ENCODE data around the gene PRSS12. TPM values are rescaled to one million over a fixed set of nuclear protein-coding genes. Genes with fewer than 3 reads are reported as not detected.
"Not testable (repeated sequence)": the region's sequence is repeated elsewhere in the genome, so short reads cannot be mapped to it uniquely, and the experiment has no call there.

PRSS12 gene
- total and polyA plus RNA-seq, 2 donors (not counting 1 experiment from before 2014, with no cell fraction given): not detected

- H3K27me3 Mint-ChIP-seq: peaks cover 11% of the 10 kb centered on the region
- H3K4me3 ChIP-seq (ENCODE audit: control extremely low read depth in 1 of 5, extremely low read depth in 1 of 5, insufficient read depth in 1 of 5, low read depth in 2 of 5, low read length in 4 of 5): no peak overlapping the region
- no peak overlapping the region for H3K27ac ChIP-seq (ENCODE audit: low read length in 2 of 2)
- peaks cover 2% of the 10 kb centered on the region for H3K4me1 Mint-ChIP-seq
- H2AFZ ChIP-seq (ENCODE audit: insufficient read depth, low read depth, low read length, poor library complexity, severe bottlenecking): no peak overlapping the region
- H3K36me3 ChIP-seq (replicated peaks in 1 of 2; ENCODE audit: control extremely low read depth in 1 of 2, control insufficient read depth in 1 of 2, extremely low read depth in 1 of 2, insufficient read depth in 2 of 2, low read length in 1 of 2): no peaks in the 10 kb centered on the region
- no CpG with 5 or more reads among the region's 2 CpGs for WGBS (ENCODE audit: insufficient coverage)
- CTCF ChIA-PET: interaction anchor here (0.7 to 2.0 kb wide), 9 partner anchors 9 to 694 kb away, joined by 3 to 7 read pairs (median 3); no protein-coding TSS in a partner anchor
- peaks cover 0 to 3% (median 0%) of the 10 kb centered on the region in 3 donors for H3K9me3 ChIP-seq (ENCODE audit: control extremely low read depth in 1 of 3, control insufficient read depth in 2 of 3, insufficient read depth in 1 of 3, low read length in 2 of 3)
- no peak overlapping the region for H3K4me2 ChIP-seq (replicated peaks; ENCODE audit: low read depth, low read length, poor library complexity, severe bottlenecking)
- H3K79me2 ChIP-seq (ENCODE audit: control insufficient read depth, insufficient read depth, low read length): no peaks in the 10 kb centered on the region
- no peak for TF ChIP-seq EZH2 (IDR thresholded peaks at IDR 0.05; ENCODE audit: borderline replicate concordance, insufficient read depth, low read depth, low read length, poor library complexity, severe bottlenecking)
- TF ChIP-seq, protein P1, sequence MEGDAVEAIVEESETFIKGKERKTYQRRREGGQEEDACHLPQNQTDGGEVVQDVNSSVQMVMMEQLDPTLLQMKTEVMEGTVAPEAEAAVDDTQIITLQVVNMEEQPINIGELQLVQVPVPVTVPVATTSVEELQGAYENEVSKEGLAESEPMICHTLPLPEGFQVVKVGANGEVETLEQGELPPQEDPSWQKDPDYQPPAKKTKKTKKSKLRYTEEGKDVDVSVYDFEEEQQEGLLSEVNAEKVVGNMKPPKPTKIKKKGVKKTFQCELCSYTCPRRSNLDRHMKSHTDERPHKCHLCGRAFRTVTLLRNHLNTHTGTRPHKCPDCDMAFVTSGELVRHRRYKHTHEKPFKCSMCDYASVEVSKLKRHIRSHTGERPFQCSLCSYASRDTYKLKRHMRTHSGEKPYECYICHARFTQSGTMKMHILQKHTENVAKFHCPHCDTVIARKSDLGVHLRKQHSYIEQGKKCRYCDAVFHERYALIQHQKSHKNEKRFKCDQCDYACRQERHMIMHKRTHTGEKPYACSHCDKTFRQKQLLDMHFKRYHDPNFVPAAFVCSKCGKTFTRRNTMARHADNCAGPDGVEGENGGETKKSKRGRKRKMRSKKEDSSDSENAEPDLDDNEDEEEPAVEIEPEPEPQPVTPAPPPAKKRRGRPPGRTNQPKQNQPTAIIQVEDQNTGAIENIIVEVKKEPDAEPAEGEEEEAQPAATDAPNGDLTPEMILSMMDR (IDR thresholded peaks at IDR 0.05): peak; percentile 78
- no peaks in the 10 kb centered on the region for H3K4me1 ChIP-seq (ENCODE audit: control insufficient read depth in 2 of 2, insufficient read depth in 2 of 2, low read length in 2 of 2)
- H3K27me3 ChIP-seq (replicated peaks in 1 of 4; ENCODE audit: control extremely low read depth in 1 of 4, control insufficient read depth in 3 of 4, insufficient read depth in 4 of 4, low read length in 3 of 4): peaks cover 0 to 9% (median 2%) of the 10 kb centered on the region in 4 experiments
- DNase-seq: peak; percentile 63
- POLR2A ChIA-PET: no interaction called here
- intact Hi-C loops (cut with micrococcal nuclease): loop anchor here (10.0 kb wide), 1 partner anchor 1034 kb away; a partner anchor contains a TSS
- no peaks in the 10 kb centered on the region for H3K9me3 Mint-ChIP-seq (ENCODE audit: insufficient read depth)
- no peaks in the 10 kb centered on the region for H4K20me1 ChIP-seq (ENCODE audit: control insufficient read depth, insufficient read depth, low read length, poor library complexity, severe bottlenecking)
- ATAC-seq (ENCODE audit: low read depth): no peak
- no peak overlapping the region for H3K27ac Mint-ChIP-seq
- H3K4me3 Mint-ChIP-seq: no peak overlapping the region
- H3K9ac ChIP-seq (ENCODE audit: low read length): no peak overlapping the region
These were observed 82.3 kb downstream of the PRSS12 start for GRCh38 chr4:118270492-118270891.

- TF ChIP-seq, protein P1 (IDR thresholded peaks at IDR 0.05): no peak
- no peak for TF ChIP-seq EZH2 (IDR thresholded peaks at IDR 0.05; ENCODE audit: borderline replicate concordance, insufficient read depth, low read depth, low read length, poor library complexity, severe bottlenecking)
- Mint-ChIP-seq H3K27me3 (peaks cover 22% of the 10 kb centered on the region), H3K27ac (no peak overlapping the region), H3K9me3 (ENCODE audit: insufficient read depth) (no peaks in the 10 kb centered on the region), H3K4me3 (no peak overlapping the region), H3K4me1 (peaks cover 2% of the 10 kb centered on the region)
- Histone ChIP-seq H3K27me3 (replicated peaks in 1 of 4; ENCODE audit: control extremely low read depth in 1 of 4, control insufficient read depth in 3 of 4, insufficient read depth in 4 of 4, low read length in 3 of 4) (peaks cover 0 to 12% (median 6%) of the 10 kb centered on the region in 4 experiments), H4K20me1 (ENCODE audit: control insufficient read depth, insufficient read depth, low read length, poor library complexity, severe bottlenecking) (no peaks in the 10 kb centered on the region), H3K4me1 (ENCODE audit: control insufficient read depth in 2 of 2, insufficient read depth in 2 of 2, low read length in 2 of 2) (no peaks in the 10 kb centered on the region), H3K4me2 (replicated peaks; ENCODE audit: low read depth, low read length, poor library complexity, severe bottlenecking) (no peak overlapping the region), H3K79me2 (ENCODE audit: control insufficient read depth, insufficient read depth, low read length) (no peaks in the 10 kb centered on the region), H3K9ac (ENCODE audit: low read length) (no peak overlapping the region), H3K9me3 (ENCODE audit: control extremely low read depth in 1 of 3, control insufficient read depth in 2 of 3, insufficient read depth in 1 of 3, low read length in 2 of 3) (peaks cover 0 to 6% (median 0%) of the 10 kb centered on the region in 3 donors), H3K27ac (ENCODE audit: low read length in 2 of 2) (no peak overlapping the region), H2AFZ (ENCODE audit: insufficient read depth, low read depth, low read length, poor library complexity, severe bottlenecking) (no peak overlapping the region), H3K36me3 (replicated peaks in 1 of 2; ENCODE audit: control extremely low read depth in 1 of 2, control insufficient read depth in 1 of 2, extremely low read depth in 1 of 2, insufficient read depth in 2 of 2, low read length in 1 of 2) (no peaks in the 10 kb centered on the region), H3K4me3 (ENCODE audit: control extremely low read depth in 1 of 5, extremely low read depth in 1 of 5, insufficient read depth in 1 of 5, low read depth in 2 of 5, low read length in 4 of 5) (no peak overlapping the region)
- CTCF ChIA-PET: no interaction called here
- WGBS (ENCODE audit: insufficient coverage): 84% methylated on average over 3 of the region's 3 CpGs
- intact Hi-C loops (cut with micrococcal nuclease): no loop called here
- POLR2A ChIA-PET: interaction anchor here (0.6 kb wide), 1 partner anchor 416 kb away, joined by 4 read pairs; the partner anchor contains the start of gene METTL14
- ATAC-seq (ENCODE audit: low read depth): no peak
- no peak for DNase-seq
These were observed 84.0 kb downstream of the PRSS12 start for GRCh38 chr4:118268780-118269179.

DNA sequence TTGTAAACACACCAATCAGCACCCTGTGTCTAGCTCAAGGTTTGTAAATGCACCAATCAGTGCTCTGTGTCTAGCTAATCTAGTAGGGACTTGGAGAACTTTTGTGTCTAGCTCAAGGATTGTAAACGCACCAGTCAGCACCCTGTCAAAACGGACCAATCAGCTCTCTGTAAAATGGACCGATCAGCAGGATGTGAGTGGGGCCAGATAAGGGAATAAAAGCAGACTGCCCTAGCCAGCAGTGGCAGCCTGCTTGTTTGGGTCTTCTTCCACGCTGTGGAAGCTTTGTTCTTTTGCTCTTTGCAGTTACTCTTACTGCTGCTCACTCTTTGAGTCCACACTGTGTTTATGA, 86.7 kb downstream of the PRSS12 start:
- peaks cover 34% of the 10 kb centered on the region for H3K27me3 Mint-ChIP-seq
- H3K9me3 Mint-ChIP-seq (ENCODE audit: insufficient read depth); H3K4me1 Mint-ChIP-seq; H3K9ac ChIP-seq (ENCODE audit: low read length); H3K27ac ChIP-seq (ENCODE audit: low read length in 2 of 2); H2AFZ ChIP-seq (ENCODE audit: insufficient read depth, low read depth, low read length, poor library complexity, severe bottlenecking); H3K36me3 ChIP-seq (replicated peaks in 1 of 2; ENCODE audit: control extremely low read depth in 1 of 2, control insufficient read depth in 1 of 2, extremely low read depth in 1 of 2, insufficient read depth in 2 of 2, low read length in 1 of 2); ATAC-seq (ENCODE audit: low read depth); H3K9me3 ChIP-seq (ENCODE audit: control extremely low read depth in 1 of 3, control insufficient read depth in 2 of 3, insufficient read depth in 1 of 3, low read length in 2 of 3); H3K27ac Mint-ChIP-seq; H3K4me1 ChIP-seq (ENCODE audit: control insufficient read depth in 2 of 2, insufficient read depth in 2 of 2, low read length in 2 of 2); H3K4me3 ChIP-seq (ENCODE audit: control extremely low read depth in 1 of 5, extremely low read depth in 1 of 5, insufficient read depth in 1 of 5, low read depth in 2 of 5, low read length in 4 of 5); intact Hi-C loops (cut with micrococcal nuclease); POLR2A ChIA-PET; H3K4me2 ChIP-seq (replicated peaks; ENCODE audit: low read depth, low read length, poor library complexity, severe bottlenecking); H3K79me2 ChIP-seq (ENCODE audit: control insufficient read depth, insufficient read depth, low read length); DNase-seq; H4K20me1 ChIP-seq (ENCODE audit: control insufficient read depth, insufficient read depth, low read length, poor library complexity, severe bottlenecking): not testable (repeated sequence)
- CTCF ChIA-PET: interaction anchor here (0.8 kb wide), 1 partner anchor 9 kb away, joined by 4 read pairs; no protein-coding TSS in a partner anchor
- H3K4me3 Mint-ChIP-seq: peak overlapping the region; percentile 49
- 100% methylated on average over 4 of the region's 4 CpGs for WGBS (ENCODE audit: insufficient coverage)
- peaks cover 0 to 16% (median 3%) of the 10 kb centered on the region in 4 experiments for H3K27me3 ChIP-seq (replicated peaks in 1 of 4; ENCODE audit: control extremely low read depth in 1 of 4, control insufficient read depth in 3 of 4, insufficient read depth in 4 of 4, low read length in 3 of 4)
